T follicular helper cell (primary cell): Measurements from ENCODE around the gene OSBPL6.
"Not testable (repeated sequence)": the region's sequence is repeated elsewhere in the genome, so short reads cannot be mapped to it uniquely, and the experiment has no call there.

ENCODE experiments used
- DNase-seq: peaks from one replicate; pipeline ENCODE4 v3.0.0-alpha.2; 2020; ENCODE audit warnings: low read depth

The OSBPL6 gene

GRCh38 chr2:178198441-178198840, 4.1 kb downstream of the OSBPL6 start:
- not testable (repeated sequence) for DNase-seq

GRCh38 chr2:178199334-178199733, 5.0 kb downstream of the OSBPL6 start:
- no peak for DNase-seq

- no peak for DNase-seq
These were observed 6.0 kb downstream of the OSBPL6 start for GRCh38 chr2:178200331-178200730.

GRCh38 chr2:178202927-178203326, 8.6 kb downstream of the OSBPL6 start:
- no peak for DNase-seq

GRCh38 chr2:178204977-178205376, 10.7 kb downstream of the OSBPL6 start:
- no peak for DNase-seq

- DNase-seq = no peak
These were observed 11.7 kb downstream of the OSBPL6 start for GRCh38 chr2:178205853-178206521.

GRCh38 chr2:178208336-178208735, 14.0 kb downstream of the OSBPL6 start:
- DNase-seq = no peak

- no peak for DNase-seq
These were observed 14.5 kb downstream of the OSBPL6 start for GRCh38 chr2:178208817-178209216.

GRCh38 chr2:178211460-178211859, 17.1 kb downstream of the OSBPL6 start:
- DNase-seq = no peak

GRCh38 chr2:178211943-178212342, 17.6 kb downstream of the OSBPL6 start:
- DNase-seq = no peak

- no peak for DNase-seq
These were observed 19.7 kb downstream of the OSBPL6 start for GRCh38 chr2:178213991-178214390.

- DNase-seq = no peak
These were observed 24.9 kb downstream of the OSBPL6 start for GRCh38 chr2:178219247-178219646.

- no peak for DNase-seq
These were observed 26.5 kb downstream of the OSBPL6 start for GRCh38 chr2:178220814-178221213.

- DNase-seq = no peak
These were observed 27.2 kb downstream of the OSBPL6 start for GRCh38 chr2:178221556-178221955.

- DNase-seq = no peak
These were observed 29.5 kb downstream of the OSBPL6 start for GRCh38 chr2:178223806-178224205.

GRCh38 chr2:178225006-178225805, 30.9 kb downstream of the OSBPL6 start:
- no peak for DNase-seq

- DNase-seq = no peak
These were observed 32.9 kb downstream of the OSBPL6 start for GRCh38 chr2:178227187-178227586.

- DNase-seq = no peak
These were observed 35.6 kb downstream of the OSBPL6 start for GRCh38 chr2:178229927-178230326.

- no peak for DNase-seq
These were observed 36.1 kb downstream of the OSBPL6 start for GRCh38 chr2:178230396-178230795.

- no peak for DNase-seq
These were observed 39.1 kb downstream of the OSBPL6 start for GRCh38 chr2:178233428-178233827.

- no peak for DNase-seq
These were observed 40.3 kb downstream of the OSBPL6 start for GRCh38 chr2:178234648-178235047.

GRCh38 chr2:178237488-178238153, 43.3 kb downstream of the OSBPL6 start:
- DNase-seq = no peak

- DNase-seq = no peak
These were observed 43.8 kb downstream of the OSBPL6 start for GRCh38 chr2:178238154-178238521.
